H9 (cell line): ENCODE results near the gene SLC25A11. TPM values are rescaled to one million over a fixed set of nuclear protein-coding genes. Genes with fewer than 3 reads are reported as not detected.

Experiments used
- DNase-seq: peaks from one replicate; pipeline ENCODE4 v3.0.0-alpha.2; 2017
- H2AFZ ChIP-seq: one replicate; pipeline ENCODE4 v1.6.1; 2013; ENCODE audit warnings: mild to moderate bottlenecking, low read length, control low read depth, moderate library complexity
- H2AK5ac ChIP-seq: 2 replicates; pipeline ENCODE4 v1.6.1; 2013; ENCODE audit warnings: low read length, control low read depth, mixed read lengths; ENCODE audit not compliant: insufficient read length
- H2BK120ac ChIP-seq: one replicate; pipeline ENCODE4 v1.6.1; 2013; ENCODE audit warnings: low read depth, mild to moderate bottlenecking, low read length, control low read depth, inconsistent platforms; ENCODE audit not compliant: poor library complexity, severe bottlenecking
- H2BK12ac ChIP-seq: 2 replicates; pipeline ENCODE4 v1.6.1; 2013; ENCODE audit warnings: low read length, control low read depth, mixed read lengths, low read depth; ENCODE audit not compliant: insufficient read length
- H2BK15ac ChIP-seq: 2 replicates; pipeline ENCODE4 v1.6.1; 2013; ENCODE audit warnings: low read depth, low read length, control low read depth
- H2BK20ac ChIP-seq: one replicate; pipeline ENCODE4 v1.6.1; 2013; ENCODE audit warnings: low read depth, mild to moderate bottlenecking, low read length, control low read depth, inconsistent platforms; ENCODE audit not compliant: poor library complexity, severe bottlenecking
- H2BK5ac ChIP-seq: 2 replicates; pipeline ENCODE4 v1.6.1; 2013; ENCODE audit warnings: low read length, control low read depth, mixed read lengths; ENCODE audit not compliant: insufficient read length
- H3K14ac ChIP-seq: 2 replicates; pipeline ENCODE4 v1.6.1; 2013; ENCODE audit warnings: low read length, control low read depth; ENCODE audit not compliant: insufficient read depth
- H3K18ac ChIP-seq: 2 replicates; pipeline ENCODE4 v1.6.1; 2013; ENCODE audit warnings: low read depth, mild to moderate bottlenecking, mixed read lengths, low read length, control low read depth; ENCODE audit not compliant: insufficient read length
- H3K23ac ChIP-seq: 2 replicates; pipeline ENCODE4 v1.6.1; 2013; ENCODE audit warnings: low read length, control low read depth, mixed read lengths, low read depth; ENCODE audit not compliant: insufficient read length
- H3K23me2 ChIP-seq: 2 replicates; pipeline ENCODE4 v1.6.1; 2013; ENCODE audit warnings: low read depth, mild to moderate bottlenecking, mixed read lengths, low read length, control low read depth; ENCODE audit not compliant: insufficient read length, poor library complexity, severe bottlenecking
- H3K27ac ChIP-seq: 2 replicates; pipeline ENCODE4 v1.5.1; 2013; ENCODE audit warnings: low read length, control low read depth, mixed read lengths, low read depth; ENCODE audit not compliant: insufficient read length
- H3K27me3 ChIP-seq: 2 replicates; pipeline ENCODE4 v1.6.1; 2013; ENCODE audit warnings: low read length, control low read depth, inconsistent platforms; ENCODE audit not compliant: insufficient read depth
- H3K4ac ChIP-seq: 2 replicates; pipeline ENCODE4 v1.6.1; 2013; ENCODE audit warnings: low read depth, mild to moderate bottlenecking, control low read depth, inconsistent platforms, low read length, moderate library complexity
- H3K4me1 ChIP-seq: 2 replicates; pipeline ENCODE4 v1.6.1; 2013; ENCODE audit warnings: low read length, control low read depth, inconsistent platforms; ENCODE audit not compliant: insufficient read depth
- H3K4me2 ChIP-seq: 2 replicates; pipeline ENCODE4 v1.6.1; 2013; ENCODE audit warnings: low read length, control low read depth, mixed read lengths; ENCODE audit not compliant: insufficient read length, insufficient read depth
- H3K56ac ChIP-seq: 2 replicates; pipeline ENCODE4 v1.6.1; 2013; ENCODE audit warnings: low read depth, mild to moderate bottlenecking, mixed read lengths, low read length, control low read depth; ENCODE audit not compliant: insufficient read length
- H3K79me1 ChIP-seq: 2 replicates; pipeline ENCODE4 v1.6.1; 2013; ENCODE audit warnings: low read depth, mild to moderate bottlenecking, moderate library complexity, low read length, control low read depth, inconsistent platforms; ENCODE audit not compliant: insufficient read depth, poor library complexity, severe bottlenecking
- H3K79me2 ChIP-seq: 2 replicates; pipeline ENCODE4 v1.6.1; 2013; ENCODE audit warnings: low read length, control low read depth, inconsistent platforms; ENCODE audit not compliant: insufficient read depth
- H3K9ac ChIP-seq: 2 replicates; pipeline ENCODE4 v1.6.1; 2013; ENCODE audit warnings: low read length, control low read depth, mixed read lengths; ENCODE audit not compliant: insufficient read length; ENCODE audit errors: extremely low read depth
- H3K9me3 ChIP-seq: one replicate; pipeline ENCODE4 v1.6.1; 2013; ENCODE audit warnings: low read depth, low read length, inconsistent platforms; ENCODE audit not compliant: control insufficient read depth
- H3T11ph ChIP-seq: one replicate; pipeline ENCODE4 v1.6.1; 2013; ENCODE audit warnings: mild to moderate bottlenecking, low read length, control low read depth, inconsistent platforms
- H4K20me1 ChIP-seq: one replicate; pipeline ENCODE4 v1.6.1; 2013; ENCODE audit not compliant: control insufficient read depth, insufficient read length, insufficient read depth
- H4K5ac ChIP-seq: 2 replicates; pipeline ENCODE4 v1.6.1; 2013; ENCODE audit warnings: low read depth, mild to moderate bottlenecking, mixed read lengths, low read length, control low read depth; ENCODE audit not compliant: insufficient read length
- H4K8ac ChIP-seq: replicated peaks from 2 replicates; pipeline ENCODE4 v1.6.1; 2013; ENCODE audit warnings: low read length, control low read depth, mixed read lengths, low read depth; ENCODE audit not compliant: insufficient read length
- H4K91ac ChIP-seq: 2 replicates; pipeline ENCODE4 v1.6.1; 2013; ENCODE audit warnings: low read depth, mild to moderate bottlenecking, moderate library complexity, mixed read lengths, low read length, control low read depth; ENCODE audit not compliant: insufficient read length
- H3K27ac Mint-ChIP-seq, 3 experiments: 2 replicates in 2 of 3; 3 replicates in 1 of 3; pipeline ENCODE4 v1.8.0; 2020 to 2021; ENCODE audit warnings: mixed read lengths in 3 of 3, mild to moderate bottlenecking in 1 of 3, moderate library complexity in 1 of 3
- H3K27me3 Mint-ChIP-seq: 2 replicates; pipeline ENCODE4 v1.8.0; 2021; ENCODE audit warnings: low read depth, mild to moderate bottlenecking, moderate library complexity, mixed read lengths
- H3K36me3 Mint-ChIP-seq, 3 experiments: 2 replicates in 2 of 3; 3 replicates in 1 of 3; pipeline ENCODE4 v1.8.0; 2020 to 2021; ENCODE audit warnings: low read depth in 3 of 3, mixed read lengths in 3 of 3; ENCODE audit not compliant: insufficient read depth in 1 of 3
- H3K4me1 Mint-ChIP-seq, 2 experiments: 2 replicates each; pipeline ENCODE4 v1.8.0; 2020; ENCODE audit warnings: mixed read lengths in 2 of 2
- H3K4me3 Mint-ChIP-seq, 2 experiments: 2 replicates in 1 of 2; 3 replicates in 1 of 2; pipeline ENCODE4 v1.8.0; 2020 to 2021; ENCODE audit warnings: mild to moderate bottlenecking in 2 of 2, mixed read lengths in 2 of 2, moderate library complexity in 1 of 2
- H3K9me3 Mint-ChIP-seq, 2 experiments: 2 replicates in 1 of 2; 3 replicates in 1 of 2; pipeline ENCODE4 v1.8.0; 2020; ENCODE audit warnings: mild to moderate bottlenecking in 2 of 2, mixed read lengths in 2 of 2, moderate library complexity in 1 of 2
- WGBS: extraction: QIAGEN DNeasy Blood & Tissue Kit; methylation state at CpG from one replicate; pipeline ENCODE4 v1.1.7; 2013; ENCODE audit warnings: missing lambda C conversion rate, low lambda C conversion rate, mixed read lengths; ENCODE audit not compliant: insufficient read length; ENCODE audit errors: extremely low coverage; 5-methylcytosine and 5-hydroxymethylcytosine counted together
- total RNA-seq: library from RNA; stranded (reverse); gene quantifications from 2 replicates; pipeline ENCODE4 v1.2.1, GENCODE V29; 2021
- TF ChIP-seq, protein P1 (sequence below): fragments of 200-600 bp; sonication (generic); conservative IDR thresholded peaks from 3 replicates; pipeline ENCODE4 v1.8.0; 2021; ENCODE audit warnings: antibody characterized with exemption, mild to moderate bottlenecking

Gene SLC25A11
- total RNA-seq, 1 experiment from 2014 or later, result 74.9 TPM

DNA sequence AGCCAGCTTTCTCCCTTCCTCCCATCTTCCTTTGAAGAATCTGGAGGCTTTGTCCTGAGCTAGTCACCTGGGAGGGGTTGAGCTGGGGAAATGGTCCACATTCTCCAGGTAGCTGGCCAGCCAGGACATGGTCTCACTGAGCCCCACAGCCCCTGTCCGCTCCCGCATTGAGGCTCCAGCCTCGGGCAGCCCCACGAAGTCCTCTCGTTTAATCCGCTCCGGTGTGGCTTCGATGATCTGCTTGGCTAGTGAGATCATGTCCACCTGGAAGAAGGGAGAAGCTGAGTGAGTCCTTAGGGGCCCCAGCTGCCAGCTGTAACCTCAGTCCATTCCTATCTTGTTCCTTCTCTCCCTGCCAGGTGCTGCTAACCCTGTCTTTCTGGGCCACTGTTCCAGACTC is 30.4 kb upstream of the SLC25A11 start:
- no peak overlapping the region for H2AK5ac ChIP-seq
- H3K4ac ChIP-seq, result no peak overlapping the region
- H4K20me1 ChIP-seq, result no peaks in the 10 kb centered on the region
- no peak overlapping the region for H2BK20ac ChIP-seq
- peaks cover 11% of the 10 kb centered on the region; the same call in 1 of the 2 replicates for H3K27me3 ChIP-seq
- peaks cover under 1% of the 10 kb centered on the region for H3K79me1 ChIP-seq
- H3K9me3 ChIP-seq, result no peaks in the 10 kb centered on the region
- no peak overlapping the region for H3K23ac ChIP-seq
- H3K4me1 Mint-ChIP-seq, result peaks cover 36 to 38% of the 10 kb centered on the region in 2 experiments
- H2BK5ac ChIP-seq, result no peak overlapping the region
- H2BK12ac ChIP-seq, result no peak overlapping the region
- no peak overlapping the region for H3K4me2 ChIP-seq
- H3K9ac ChIP-seq, result no peak overlapping the region
- TF ChIP-seq, protein P1, sequence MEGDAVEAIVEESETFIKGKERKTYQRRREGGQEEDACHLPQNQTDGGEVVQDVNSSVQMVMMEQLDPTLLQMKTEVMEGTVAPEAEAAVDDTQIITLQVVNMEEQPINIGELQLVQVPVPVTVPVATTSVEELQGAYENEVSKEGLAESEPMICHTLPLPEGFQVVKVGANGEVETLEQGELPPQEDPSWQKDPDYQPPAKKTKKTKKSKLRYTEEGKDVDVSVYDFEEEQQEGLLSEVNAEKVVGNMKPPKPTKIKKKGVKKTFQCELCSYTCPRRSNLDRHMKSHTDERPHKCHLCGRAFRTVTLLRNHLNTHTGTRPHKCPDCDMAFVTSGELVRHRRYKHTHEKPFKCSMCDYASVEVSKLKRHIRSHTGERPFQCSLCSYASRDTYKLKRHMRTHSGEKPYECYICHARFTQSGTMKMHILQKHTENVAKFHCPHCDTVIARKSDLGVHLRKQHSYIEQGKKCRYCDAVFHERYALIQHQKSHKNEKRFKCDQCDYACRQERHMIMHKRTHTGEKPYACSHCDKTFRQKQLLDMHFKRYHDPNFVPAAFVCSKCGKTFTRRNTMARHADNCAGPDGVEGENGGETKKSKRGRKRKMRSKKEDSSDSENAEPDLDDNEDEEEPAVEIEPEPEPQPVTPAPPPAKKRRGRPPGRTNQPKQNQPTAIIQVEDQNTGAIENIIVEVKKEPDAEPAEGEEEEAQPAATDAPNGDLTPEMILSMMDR, result no peak
- no peak overlapping the region for H3K27ac ChIP-seq
- H3K56ac ChIP-seq, result no peak overlapping the region
- H3K36me3 Mint-ChIP-seq, result peaks cover 29 to 44% (median 38%) of the 10 kb centered on the region in 3 experiments
- no peak overlapping the region for H2AFZ ChIP-seq
- 0 out of 5 replicates have a peak overlapping the region, but pooled peaks of 1 of the 2 experiments have one; percentile 31 for H3K4me3 Mint-ChIP-seq
- H4K5ac ChIP-seq, result no peak overlapping the region
- no peak overlapping the region for H2BK15ac ChIP-seq
- no peak overlapping the region for H2BK120ac ChIP-seq
- peaks cover 2% of the 10 kb centered on the region; the same call in 1 of the 2 replicates for H3K79me2 ChIP-seq
- H4K91ac ChIP-seq, result no peak overlapping the region
- H4K8ac ChIP-seq, result no peak overlapping the region
- no peak overlapping the region for H3T11ph ChIP-seq
- no peak overlapping the region for H3K18ac ChIP-seq
- H3K23me2 ChIP-seq, result peaks cover 23% of the 10 kb centered on the region
- H3K14ac ChIP-seq, result no peak overlapping the region
- DNase-seq, result no peak
- H3K4me1 ChIP-seq, result peaks cover 10% of the 10 kb centered on the region; the same call in 1 of the 2 replicates
- peaks cover 2 to 12% of the 10 kb centered on the region in 2 experiments; a peak in 4 of 5 replicates for H3K9me3 Mint-ChIP-seq
- no peak overlapping the region for H3K27ac Mint-ChIP-seq
- no CpG with 5 or more reads among the region's 8 CpGs for WGBS
- H3K27me3 Mint-ChIP-seq, result peaks cover 26% of the 10 kb centered on the region
